C1 segment of cervical spinal cord (tissue), 14 donors: ENCODE results near the gene RNF26.

Experiments
- DNase-seq, 14 donors: peaks; one replicate each; lab custom pipeline; 2025; lab: John Stamatoyannopoulos, UW

RNF26 gene

GRCh38 chr11:119334174-119334930, at the start of gene RNF26:
Gene RNF26, plus strand, starts transcription at chr11:119334527. Its CDS starts 596 bp downstream, at chr11:119335123.
- peak; percentile 49 to 96 (median 89) for DNase-seq

DNA sequence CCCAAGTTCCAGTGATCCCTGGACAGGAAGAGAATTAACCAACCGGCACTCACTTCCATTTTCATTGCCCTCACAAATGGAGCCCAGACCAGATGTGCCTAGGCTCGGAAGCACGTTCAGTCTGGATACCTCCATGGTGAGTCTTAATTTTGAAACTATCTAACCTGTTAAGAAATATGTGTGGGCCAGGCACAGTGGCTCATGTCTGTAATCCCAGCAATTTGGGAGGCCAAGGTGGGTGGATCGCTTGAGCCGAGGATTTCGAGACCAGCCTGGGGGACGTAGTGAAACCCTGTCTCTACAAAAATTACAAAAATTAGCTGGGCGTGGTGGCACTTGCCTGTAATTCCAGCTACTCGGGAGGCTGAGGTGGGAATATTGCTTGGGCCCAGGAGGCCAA, 48.9 kb upstream of the RNF26 start:
- DNase-seq: no peak

DNA sequence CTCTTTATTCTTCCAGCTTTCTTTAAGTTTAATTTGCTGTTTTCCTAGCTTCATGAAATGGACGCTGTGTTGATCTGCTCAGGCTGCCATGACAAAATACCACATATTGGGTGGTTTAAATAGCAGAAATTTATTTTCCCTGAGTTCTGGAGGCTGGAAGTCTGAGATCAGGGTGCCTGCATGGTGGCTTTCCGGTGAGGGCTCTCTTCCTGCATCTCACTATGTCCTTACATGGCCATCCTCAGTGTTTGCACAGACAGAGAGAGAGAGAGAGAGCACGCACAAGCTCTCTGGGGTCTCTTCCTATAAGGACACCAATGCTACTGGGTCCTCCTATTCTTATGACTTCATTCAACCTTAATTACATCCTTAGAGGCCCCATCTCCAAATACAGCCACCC, 46.1 kb upstream of the RNF26 start:
- DNase-seq: no peak

DNA sequence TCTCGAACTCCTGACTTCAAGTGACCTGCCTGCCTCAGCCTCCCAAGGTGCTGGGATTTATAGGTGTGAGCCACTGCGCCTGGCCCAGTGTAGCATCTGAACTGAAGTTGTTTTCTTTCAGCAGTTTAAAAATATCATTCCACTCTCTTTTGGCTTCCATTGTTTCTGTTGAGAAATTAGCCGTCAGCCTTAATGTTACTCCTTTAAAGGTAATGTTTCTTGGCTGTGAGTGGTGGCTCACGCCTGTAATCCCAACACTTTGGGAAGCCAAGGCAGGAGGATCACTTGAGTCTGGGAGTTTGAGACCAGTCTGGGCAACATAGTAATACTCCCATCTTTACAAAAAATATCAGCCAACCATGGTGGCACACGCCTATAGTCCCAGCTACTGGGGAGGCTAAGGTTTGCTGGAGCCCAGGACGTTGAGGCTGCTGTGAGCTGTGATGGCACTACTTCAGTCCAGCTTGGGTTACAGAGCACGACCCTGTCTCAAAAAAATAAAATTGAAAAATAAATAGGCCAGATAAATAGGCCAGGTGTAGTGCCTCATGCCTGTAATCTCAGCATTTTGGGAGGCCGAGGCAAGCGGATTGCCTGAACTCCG, 43.3 kb upstream of the RNF26 start:
- DNase-seq: no peak

- no peak for DNase-seq
These were observed 40.9 kb upstream of the RNF26 start for GRCh38 chr11:119293461-119293860.

DNA sequence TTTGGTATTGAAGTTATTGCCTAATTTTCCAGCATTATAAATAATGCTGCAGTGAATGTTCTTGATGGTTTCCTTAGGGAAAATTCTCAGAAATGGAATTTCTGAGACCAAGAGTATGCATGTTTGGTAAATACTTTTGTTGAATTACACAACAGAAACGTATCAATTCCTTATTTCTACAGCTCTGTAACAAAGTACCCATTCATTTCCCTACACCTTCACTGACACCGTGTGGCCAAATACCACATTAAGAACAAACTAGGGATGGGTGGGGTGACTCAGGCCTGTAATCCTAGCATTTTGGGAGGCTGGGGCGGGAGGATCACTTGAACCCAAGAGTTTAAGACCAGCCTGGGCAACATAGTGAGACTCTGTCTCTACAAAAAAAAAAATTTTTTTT, 39.1 kb upstream of the RNF26 start:
- no peak for DNase-seq

GRCh38 chr11:119297938-119298337, 36.4 kb upstream of the RNF26 start:
- DNase-seq: no peak

GRCh38 chr11:119298726-119299125, 35.6 kb upstream of the RNF26 start:
- peak in 2 of 14 donors; percentile 21 to 81 for DNase-seq

DNA sequence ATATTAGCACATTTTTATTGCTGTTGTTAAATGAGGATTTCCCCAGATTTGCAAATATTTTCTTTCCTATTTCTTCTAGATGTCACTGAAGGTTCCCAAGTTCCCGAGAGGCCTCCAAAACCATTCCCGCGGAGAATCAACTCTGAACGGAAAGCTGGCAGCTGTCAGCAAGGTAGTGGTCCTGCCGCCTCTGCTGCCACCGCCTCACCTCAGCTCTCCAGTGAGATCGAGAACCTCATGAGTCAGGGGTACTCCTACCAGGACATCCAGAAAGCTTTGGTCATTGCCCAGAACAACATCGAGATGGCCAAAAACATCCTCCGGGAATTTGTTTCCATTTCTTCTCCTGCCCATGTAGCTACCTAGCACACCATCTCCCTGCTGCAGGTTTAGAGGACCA, 34.9 kb upstream of the RNF26 start:
- no peak for DNase-seq

DNA sequence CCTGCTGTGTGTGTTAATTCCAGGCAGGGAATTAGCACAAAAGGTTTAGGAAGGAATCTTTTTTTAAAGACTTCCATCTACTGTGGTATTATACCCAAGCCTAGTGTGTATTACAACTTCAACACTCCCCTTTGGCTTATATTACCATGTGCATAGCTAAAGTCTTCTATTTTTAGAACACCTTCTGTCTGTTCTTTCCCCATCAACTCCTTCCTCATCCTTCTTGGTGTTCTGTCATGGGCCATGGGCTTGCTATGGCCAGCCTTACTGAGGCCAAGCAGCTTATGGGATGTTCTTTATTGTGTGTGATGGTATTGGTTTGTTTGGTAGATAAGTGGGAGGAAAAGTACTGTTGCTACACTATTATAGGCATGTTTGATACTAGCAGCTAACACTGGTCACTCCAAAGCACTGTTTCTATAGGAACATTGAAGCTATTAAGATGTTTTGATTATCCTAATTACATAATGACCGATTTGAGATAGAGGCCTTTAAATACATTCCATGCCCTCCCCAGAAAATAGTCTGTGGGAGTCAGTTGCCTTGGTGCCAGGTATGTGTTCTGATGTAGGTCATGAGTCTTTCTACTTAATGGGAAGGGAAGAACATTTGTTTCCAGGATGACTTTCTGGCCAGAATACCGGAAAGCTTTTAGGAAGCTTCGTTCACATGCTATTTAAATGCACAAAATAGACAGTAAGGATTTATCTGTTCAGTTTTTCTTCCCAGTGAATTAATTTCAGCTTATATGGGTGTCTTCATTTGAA, 33.9 kb upstream of the RNF26 start:
- DNase-seq: peak in 1 of 14 donors; percentile 65

DNA sequence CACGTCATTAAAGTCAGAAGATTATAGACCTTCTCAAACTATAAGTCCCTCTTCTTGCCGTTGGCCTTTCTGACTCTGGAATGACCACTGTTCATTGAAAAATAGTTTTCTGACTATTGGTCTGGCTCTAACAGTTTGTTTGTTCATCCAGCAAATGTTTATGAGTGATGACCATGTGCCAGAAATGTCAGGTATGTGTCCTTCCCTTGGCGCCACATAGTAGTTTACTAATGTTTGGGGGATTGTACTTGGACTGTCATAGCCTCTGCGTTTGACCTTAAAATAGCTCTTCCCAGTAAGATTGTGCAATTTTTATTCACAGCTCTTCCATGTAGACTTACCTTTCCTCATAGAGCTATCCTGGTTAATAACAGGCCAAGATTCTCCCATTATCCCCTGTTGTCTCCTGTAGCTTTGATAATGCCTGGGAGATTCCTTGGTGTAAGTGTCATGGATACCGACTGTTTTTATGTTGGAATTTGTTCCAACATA, 31.1 kb upstream of the RNF26 start:
- DNase-seq: no peak

DNA sequence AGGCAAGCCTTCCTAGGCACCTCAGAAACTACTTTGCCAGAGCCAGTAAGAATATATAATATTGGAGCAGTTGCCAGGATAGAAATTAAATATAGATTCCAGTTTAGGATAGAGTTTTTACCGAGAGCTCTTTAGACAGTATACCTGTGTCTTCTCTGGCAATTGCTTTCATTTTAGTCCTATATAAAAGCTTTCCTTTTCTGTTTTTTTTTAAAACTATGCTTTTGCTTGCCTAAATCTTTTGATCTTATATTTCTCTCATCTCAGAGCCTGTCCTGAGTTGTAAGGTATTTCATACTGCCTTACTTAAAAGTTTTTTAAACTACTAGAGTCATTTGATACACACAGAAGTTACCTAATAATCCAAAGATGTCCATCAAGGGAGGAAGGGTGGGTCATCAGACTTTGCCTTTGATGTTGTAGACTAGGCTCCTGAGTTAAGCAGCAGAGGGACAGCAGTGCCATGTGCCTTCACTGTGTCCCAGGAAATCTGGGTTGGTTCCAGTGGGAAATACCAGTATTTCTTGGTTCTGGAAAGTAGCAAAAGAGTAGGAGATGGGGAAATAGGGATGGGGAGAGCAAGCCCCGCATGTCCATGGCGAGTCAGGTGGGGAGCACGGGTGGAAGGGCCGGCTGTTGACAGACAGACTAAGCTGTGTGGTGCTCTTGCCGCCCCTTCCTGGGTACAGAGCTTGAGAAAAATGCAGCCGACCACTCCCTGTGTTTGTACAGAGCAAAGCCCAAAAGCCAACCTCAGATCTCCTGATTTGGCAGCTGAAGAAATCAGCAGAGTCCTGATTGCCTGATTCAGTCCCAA, 28.6 kb upstream of the RNF26 start:
- DNase-seq: no peak

- no peak for DNase-seq
These were observed 27.9 kb upstream of the RNF26 start for GRCh38 chr11:119306373-119306890.

- no peak for DNase-seq
These were observed 27.1 kb upstream of the RNF26 start for GRCh38 chr11:119307219-119307618.

- no peak for DNase-seq
These were observed 26.4 kb upstream of the RNF26 start for GRCh38 chr11:119307974-119308373.

DNA sequence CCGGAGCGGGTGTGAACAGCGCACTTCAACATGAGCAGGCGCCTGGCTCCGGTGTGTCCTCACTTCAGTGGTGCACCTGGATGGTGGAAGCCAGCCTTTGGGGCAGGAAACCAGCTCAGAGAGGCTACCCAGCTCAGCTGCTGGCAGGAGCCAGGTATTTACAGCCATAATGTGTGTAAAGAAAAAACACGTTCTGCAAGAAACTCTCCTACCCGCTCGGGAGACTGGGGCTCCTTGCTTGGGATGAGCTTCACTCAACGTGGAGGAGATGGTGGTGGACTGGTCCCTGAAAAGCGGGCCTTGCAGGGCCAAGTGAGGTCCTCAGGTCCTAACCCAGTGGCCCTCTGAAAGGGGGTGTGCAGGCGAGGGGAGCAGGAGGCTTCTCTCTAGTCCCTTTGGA, 24.9 kb upstream of the RNF26 start:
- no peak for DNase-seq

GRCh38 chr11:119309953-119310681, 24.2 kb upstream of the RNF26 start:
- no peak for DNase-seq

DNA sequence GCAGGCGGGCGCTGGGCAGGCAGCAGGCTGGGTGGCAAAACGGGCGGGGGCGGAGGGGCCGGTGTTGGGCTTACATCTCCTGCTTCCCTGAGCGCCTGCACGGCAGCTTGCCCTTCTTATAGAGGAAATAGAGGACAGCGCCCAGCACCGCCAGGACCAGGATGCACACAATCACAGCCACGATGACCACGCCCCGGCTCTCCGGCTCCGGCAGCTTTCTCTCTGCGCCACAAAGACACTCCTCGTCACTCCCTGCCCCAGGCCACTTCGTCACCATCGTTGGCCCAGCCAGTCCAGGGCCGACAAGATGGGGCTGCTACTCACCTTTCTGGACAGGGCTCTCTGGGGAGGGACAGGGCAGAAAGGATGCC, 23.7 kb upstream of the RNF26 start:
- DNase-seq: no peak

- no peak for DNase-seq
These were observed 19.6 kb upstream of the RNF26 start for GRCh38 chr11:119314726-119315125.

GRCh38 chr11:119315131-119316015, 19.0 kb upstream of the RNF26 start:
- peak in 10 of 14 donors; percentile 50 to 86 (median 73) for DNase-seq
